Heart right ventricle (tissue), 16 donors: ENCODE measurements around the gene PDIA2. TPM values are rescaled to one million over a fixed set of nuclear protein-coding genes. Genes with fewer than 3 reads are reported as not detected.
"Not testable (repeated sequence)": the region's sequence is repeated elsewhere in the genome, so short reads cannot be mapped to it uniquely, and the experiment has no call there.

Experiments
- ATAC-seq, 8 donors: fragments of 200-7000 bp; cut with Tn5 transposase; one replicate each; pipeline ENCODE4 v1.9.1; 2020; ENCODE audit warnings: mild to moderate bottlenecking in 8 of 8, moderate library complexity in 8 of 8, moderate number of reproducible peaks in 1 of 8
- DNase-seq, 2 donors: peaks; one replicate each; pipeline ENCODE4 v3.0.0-alpha.2; 2020
- H3K27ac ChIP-seq, 10 donors: fragments of 200-600 bp; sonication (generic) in 2 of 10; one replicate each; pipeline versions ENCODE4 v1.5.0 to v1.8.0; 2020 to 2022; ENCODE audit warnings: mild to moderate bottlenecking in 3 of 10
- H3K27me3 ChIP-seq, 7 donors: fragments of 200-600 bp; one replicate each; pipeline ENCODE4 v1.8.0; 2021 to 2022; ENCODE audit warnings: mild to moderate bottlenecking in 2 of 7
- H3K36me3 ChIP-seq, 9 donors: fragments of 200-600 bp; sonication (generic) in 1 of 9; one replicate each; pipeline versions ENCODE4 v1.5.0 to v1.8.0; 2020 to 2022; ENCODE audit warnings: mild to moderate bottlenecking in 2 of 9
- H3K4me1 ChIP-seq, 9 donors: fragments of 200-600 bp; sonication (generic) in 1 of 9; one replicate each; pipeline versions ENCODE4 v1.5.0 to v1.8.0; 2020 to 2022; ENCODE audit warnings: mild to moderate bottlenecking in 4 of 9
- H3K4me3 ChIP-seq, 10 donors: fragments of 200-600 bp; sonication (generic) in 2 of 10; one replicate each; pipeline versions ENCODE4 v1.5.0 to v1.8.0; 2020 to 2022; ENCODE audit warnings: mild to moderate bottlenecking in 7 of 10, moderate library complexity in 2 of 10
- H3K9me3 ChIP-seq, 11 donors: fragments of 200-600 bp in 10 of 11; sonication (generic) in 2 of 11; one replicate each; pipeline versions ENCODE4 v1.5.0 to v1.8.0; 2013 to 2022; ENCODE audit warnings: mild to moderate bottlenecking in 2 of 11, control low read depth in 1 of 11, moderate library complexity in 1 of 11
- CTCF ChIP-seq, 9 donors: fragments of 200-600 bp; sonication (generic) in 2 of 9; IDR thresholded peaks; one replicate each; pipeline versions ENCODE4 v1.5.0 to v1.8.0; 2021 to 2022; ENCODE audit warnings: antibody characterized with exemption in 9 of 9, mild to moderate bottlenecking in 5 of 9, moderate library complexity in 1 of 9
- WGBS, 2 donors: extraction: QIAGEN DNeasy Blood & Tissue Kit; methylation state at CpG; one replicate each; pipeline ENCODE4 v1.1.7; 2013; ENCODE audit warnings: inconsistent platforms in 1 of 2; 5-methylcytosine and 5-hydroxymethylcytosine counted together
- intact Hi-C, 10 donors: fragments of 100-400 bp; cut with DNase I; formaldehyde crosslinking; loops; one replicate each; pipeline versions ENCODE4 v1.11.1 to v1.14.2; 2022
- polyA plus RNA-seq, 2 donors: library from polyadenylated mRNA; stranded (reverse); fragments of 200-250 nt; gene quantifications; one replicate each; pipeline ENCODE4 v1.2.3, GENCODE V29; 2013
- total RNA-seq, 10 donors: library from RNA; stranded (reverse); fragmentation: NEBNext Ultra II Directional in 3 of 10; extraction: Animal tissue kit (Norgen Biotek cat#: 25700) in 3 of 10; gene quantifications; one replicate each; pipeline versions ENCODE4 v1.2.1 to v1.2.4, GENCODE V29; 2021 to 2023
- donor health status: Arrhythmogenic right ventricular cardiomyopathy.
- donor health status: ischemic (EF 13 %, LVEDD 7.1; RV severe dilation, severe dysfunction).
- donor health status: healthy with polysubstance abuse.
- donor health status: DM: no; HTN: yes; CAD: no.
- donor health status: DM: no; HTN: no; CAD: no.
- donor health status: ischemic (EF 25% LVEDD 6.9; RV normal size, moderate dysfunction).
- donor health status: ischemic (EF 25% LVEDD 5.7; RV mildly dilated, moderate dysfunction).
- donor health status: healthy.
- donor health status: DM: yes; HTN: yes; CAD: no.
- donor health status: Ischemic cardiomyopathy.
- donor health status: ischemic (EF 35%, LVEDD 5.7; RV mildly dilated, moderate dysfunction).
- donor health status: nonischemic (EF 11% LVEDD 7.7; RV severe dilation, severe dysfunction).
- donor health status: DM: yes; HTN: yes; CAD: no.
- donor health status: PGD.
- donor health status: ischemic (EF 29% LVEDD 5.4; RV normal size, mild dysfunction).
- donor health status: nonischemic (EF 23%, LVEDD 6.1; RV moderate dilation, normal function).

Gene PDIA2
- total and polyA plus RNA-seq, 12 donors: 0.32 to 14.0 (median 2.9) TPM

GRCh38 chr16:254461-254860, 28.5 kb upstream of the PDIA2 start:
- WGBS, 2 donors: 93 to 98% methylated on average over 25 of the region's 25 CpGs
- no peak for TF ChIP-seq CTCF (IDR thresholded peaks at IDR 0.05)
- peaks cover 0 to 91% (median 18%) of the 10 kb centered on the region in 9 donors for H3K36me3 ChIP-seq
- intact Hi-C loops: no loop called here
- peaks cover 0 to 22% (median 7%) of the 10 kb centered on the region in 9 donors for H3K4me1 ChIP-seq
- ATAC-seq (peak in 1 of 8 donors; percentile 22), DNase-seq (no peak)
- H3K4me3 ChIP-seq: no peak overlapping the region
- no peaks in the 10 kb centered on the region for H3K9me3 ChIP-seq
- H3K27me3 ChIP-seq: no peaks in the 10 kb centered on the region
- peak overlapping the region in 1 of 10 donors; percentile 2 for H3K27ac ChIP-seq

GRCh38 chr16:255183-255582, 27.8 kb upstream of the PDIA2 start:
- intact Hi-C loops: no loop called here
- no peak overlapping the region for H3K27ac ChIP-seq
- no peaks in the 10 kb centered on the region for H3K9me3 ChIP-seq
- TF ChIP-seq CTCF (IDR thresholded peaks at IDR 0.05): no peak
- WGBS, 2 donors: 96 to 98% methylated on average over 6 of the region's 6 CpGs
- no peak overlapping the region for H3K4me3 ChIP-seq
- DNase-seq (no peak), ATAC-seq (no peak)
- peaks cover 0 to 91% (median 23%) of the 10 kb centered on the region in 9 donors for H3K36me3 ChIP-seq
- peaks cover 0 to 22% (median 7%) of the 10 kb centered on the region in 9 donors for H3K4me1 ChIP-seq
- no peaks in the 10 kb centered on the region for H3K27me3 ChIP-seq

GRCh38 chr16:258091-258490, 24.9 kb upstream of the PDIA2 start:
- H3K27ac ChIP-seq, H3K27me3 ChIP-seq, H3K4me3 ChIP-seq, DNase-seq, intact Hi-C loops, H3K9me3 ChIP-seq, ATAC-seq: not testable (repeated sequence)
- Histone ChIP-seq H3K36me3 (peaks cover 0 to 95% (median 42%) of the 10 kb centered on the region in 9 donors), H3K4me1 (peaks cover 0 to 11% (median 5%) of the 10 kb centered on the region in 9 donors)
- 90 to 95% methylated on average over 8 to 11 of the region's 13 CpGs for WGBS, 2 donors

DNA sequence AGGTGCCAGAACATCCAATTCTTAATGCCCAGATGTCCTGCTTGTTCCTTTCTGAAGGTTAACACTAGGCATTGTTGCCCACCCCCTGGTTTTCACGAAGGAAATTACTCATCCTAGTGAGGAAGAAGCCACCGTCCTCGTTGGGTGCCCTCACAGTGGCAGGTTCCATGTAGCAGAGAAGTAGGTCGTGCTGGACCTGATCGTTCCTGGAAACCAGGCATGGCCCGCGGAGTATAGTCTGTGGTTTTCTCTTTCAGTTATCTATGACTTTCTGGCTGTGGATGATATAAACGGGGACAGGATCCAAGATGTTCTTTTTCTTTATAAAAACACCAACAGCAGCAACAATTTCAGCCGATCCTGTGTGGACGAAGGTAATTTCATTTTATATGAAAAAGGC, 23.7 kb upstream of the PDIA2 start:
- no peak overlapping the region for H3K27ac ChIP-seq
- no peaks in the 10 kb centered on the region for H3K9me3 ChIP-seq
- no peak for TF ChIP-seq CTCF (IDR thresholded peaks at IDR 0.05)
- no peak overlapping the region for H3K4me3 ChIP-seq
- DNase-seq (no peak), ATAC-seq (no peak)
- H3K27me3 ChIP-seq: no peaks in the 10 kb centered on the region
- intact Hi-C loops: no loop called here
- H3K4me1 ChIP-seq: peaks cover 0 to under 1% (median 0%) of the 10 kb centered on the region in 9 donors
- H3K36me3 ChIP-seq: peaks cover 0 to 95% (median 52%) of the 10 kb centered on the region in 9 donors
- WGBS, 2 donors: 86 to 88% methylated on average over 10 of the region's 10 CpGs

- no peaks in the 10 kb centered on the region for H3K9me3 ChIP-seq
- TF ChIP-seq CTCF (IDR thresholded peaks at IDR 0.05): no peak
- intact Hi-C loops: no loop called here
- ATAC-seq: no peak
- no peak for DNase-seq
- 86 to 93% methylated on average over 13 of the region's 13 CpGs for WGBS, 2 donors
- H3K36me3 ChIP-seq: peaks cover 0 to 95% (median 52%) of the 10 kb centered on the region in 9 donors
- H3K4me1 ChIP-seq: no peaks in the 10 kb centered on the region
- no peak overlapping the region for H3K4me3 ChIP-seq
- H3K27me3 ChIP-seq: no peaks in the 10 kb centered on the region
- H3K27ac ChIP-seq: no peak overlapping the region
Measured at GRCh38 chr16:259814-260253, 23.1 kb upstream of the PDIA2 start.
